SU-DHL-6 (cell line): ENCODE data around the gene IFT122.

Experiments
- H2AFZ ChIP-seq: fragments of 200-600 bp; sonication (generic); 2 replicates; pipeline ENCODE4 v1.6.1; 2014; ENCODE audit warnings: low read depth, mild to moderate bottlenecking, moderate library complexity, mixed read lengths, antibody characterized with exemption, low read length; ENCODE audit not compliant: severe bottlenecking
- H3F3A ChIP-seq: fragments of 200-600 bp; shearing (Covaris generic); 2 replicates; pipeline ENCODE4 v1.6.0; 2016; ENCODE audit warnings: antibody characterized with exemption, mild to moderate bottlenecking; ENCODE audit not compliant: insufficient read depth
- H3K27ac ChIP-seq: fragments of 200-600 bp; sonication (generic); 2 replicates; pipeline ENCODE4 v1.5.1; 2016; ENCODE audit warnings: low read depth, mild to moderate bottlenecking, low read length, moderate library complexity, mixed read lengths
- H3K27me3 ChIP-seq: fragments of 200-600 bp; sonication (generic), shearing (Covaris generic); 2 replicates; pipeline ENCODE4 v1.6.0; 2014; ENCODE audit warnings: mild to moderate bottlenecking, low read length
- H3K36me3 ChIP-seq: fragments of 200-600 bp; sonication (generic); 2 replicates; pipeline ENCODE4 v1.6.1; 2014; ENCODE audit warnings: mild to moderate bottlenecking, low read length, mixed read lengths
- H3K4me2 ChIP-seq: fragments of 300-600, 200-600 bp; shearing (Covaris generic), sonication (generic); 2 replicates; pipeline ENCODE4 v1.6.0; 2014; ENCODE audit warnings: low read length, low read depth, mild to moderate bottlenecking; ENCODE audit not compliant: poor library complexity, severe bottlenecking
- H3K4me3 ChIP-seq: fragments of 200-600 bp; sonication (generic); 2 replicates; pipeline ENCODE4 v1.5.1; 2014; ENCODE audit warnings: antibody characterized with exemption, low read length, mild to moderate bottlenecking, mixed read lengths; ENCODE audit not compliant: insufficient read depth, poor library complexity, severe bottlenecking
- H3K79me2 ChIP-seq: fragments of 200-600 bp; sonication (generic); 2 replicates; pipeline ENCODE4 v1.6.1; 2014; ENCODE audit warnings: mild to moderate bottlenecking, low read length, moderate library complexity; ENCODE audit not compliant: insufficient read depth
- H3K9ac ChIP-seq: fragments of 200-600 bp; sonication (generic); 2 replicates; pipeline ENCODE4 v1.7.0; 2014; ENCODE audit warnings: mild to moderate bottlenecking, low read length
- H3K9me2 ChIP-seq: fragments of 200-600 bp; sonication (generic); replicated peaks from 2 replicates; pipeline ENCODE4 v1.6.1; 2014; ENCODE audit warnings: low read length; ENCODE audit not compliant: insufficient read depth
- H3K9me3 ChIP-seq: fragments of 200-600 bp; sonication (generic); 2 replicates; pipeline ENCODE4 v1.6.1; 2014; ENCODE audit warnings: low read length, mixed read lengths; ENCODE audit not compliant: insufficient read depth
- H4K20me1 ChIP-seq: fragments of 200-600 bp; sonication (generic); 2 replicates; pipeline ENCODE4 v1.6.1; 2014; ENCODE audit warnings: low read depth, mild to moderate bottlenecking, antibody characterized with exemption, low read length, moderate library complexity, mixed read lengths
- EZH2phosphoT487 ChIP-seq: fragments of 200-600 bp; sonication (generic), shearing (Covaris generic); conservative IDR thresholded peaks from 2 replicates; pipeline ENCODE4 v1.6.1; 2018; ENCODE audit warnings: mild to moderate bottlenecking, antibody characterized with exemption, low read length, moderate library complexity, mixed read lengths
- TF ChIP-seq, protein P1 (sequence below): fragments of 200-600 bp; sonication (generic); IDR thresholded peaks from one replicate; pipeline ENCODE4 v1.5.1; 2017; ENCODE audit warnings: antibody characterized with exemption, mild to moderate bottlenecking, low read length, moderate library complexity; ENCODE audit not compliant: insufficient read depth, poor library complexity, severe bottlenecking

The IFT122 gene

DNA sequence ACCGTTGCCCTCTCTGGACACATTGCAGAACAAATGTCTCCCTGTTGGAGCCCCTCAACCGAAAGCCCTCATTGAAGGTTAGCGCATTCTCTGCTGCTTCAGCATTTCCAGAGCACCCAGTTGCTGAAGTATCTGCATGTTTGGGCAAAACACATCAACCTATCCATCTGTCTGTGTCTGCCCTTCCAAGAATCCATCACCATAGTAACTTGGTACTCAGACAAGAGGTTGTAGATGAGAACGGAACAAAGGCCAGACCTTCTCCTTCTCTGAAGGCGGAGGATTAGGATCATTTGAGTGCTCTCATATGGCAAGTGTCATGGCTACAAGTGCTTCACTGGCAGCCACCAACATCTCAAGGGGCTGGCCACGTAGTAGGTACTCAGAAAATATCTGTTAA lies 65.3 kb downstream of the IFT122 start:
- Histone ChIP-seq H3K4me2 (no peak overlapping the region), H3K9me2 (no peaks in the 10 kb centered on the region), H3K4me3 (no peak overlapping the region), H3K27me3 (no peaks in the 10 kb centered on the region), H2AFZ (no peak overlapping the region), H3K27ac (no peak overlapping the region), H4K20me1 (no peaks in the 10 kb centered on the region), H3K9ac (no peak overlapping the region), H3F3A (no peaks in the 10 kb centered on the region), H3K36me3 (no peaks in the 10 kb centered on the region), H3K79me2 (no peaks in the 10 kb centered on the region), H3K9me3 (no peaks in the 10 kb centered on the region)
- TF ChIP-seq EZH2phosphoT487 = no peak
- TF ChIP-seq, protein P1, sequence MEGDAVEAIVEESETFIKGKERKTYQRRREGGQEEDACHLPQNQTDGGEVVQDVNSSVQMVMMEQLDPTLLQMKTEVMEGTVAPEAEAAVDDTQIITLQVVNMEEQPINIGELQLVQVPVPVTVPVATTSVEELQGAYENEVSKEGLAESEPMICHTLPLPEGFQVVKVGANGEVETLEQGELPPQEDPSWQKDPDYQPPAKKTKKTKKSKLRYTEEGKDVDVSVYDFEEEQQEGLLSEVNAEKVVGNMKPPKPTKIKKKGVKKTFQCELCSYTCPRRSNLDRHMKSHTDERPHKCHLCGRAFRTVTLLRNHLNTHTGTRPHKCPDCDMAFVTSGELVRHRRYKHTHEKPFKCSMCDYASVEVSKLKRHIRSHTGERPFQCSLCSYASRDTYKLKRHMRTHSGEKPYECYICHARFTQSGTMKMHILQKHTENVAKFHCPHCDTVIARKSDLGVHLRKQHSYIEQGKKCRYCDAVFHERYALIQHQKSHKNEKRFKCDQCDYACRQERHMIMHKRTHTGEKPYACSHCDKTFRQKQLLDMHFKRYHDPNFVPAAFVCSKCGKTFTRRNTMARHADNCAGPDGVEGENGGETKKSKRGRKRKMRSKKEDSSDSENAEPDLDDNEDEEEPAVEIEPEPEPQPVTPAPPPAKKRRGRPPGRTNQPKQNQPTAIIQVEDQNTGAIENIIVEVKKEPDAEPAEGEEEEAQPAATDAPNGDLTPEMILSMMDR = no peak

- H3K27ac ChIP-seq = no peak overlapping the region
- no peak overlapping the region for H3K4me2 ChIP-seq
- TF ChIP-seq, protein P1 = no peak
- TF ChIP-seq EZH2phosphoT487 = no peak
These were observed 66.3 kb downstream of the IFT122 start for GRCh38 chr3:129506231-129506742.

DNA sequence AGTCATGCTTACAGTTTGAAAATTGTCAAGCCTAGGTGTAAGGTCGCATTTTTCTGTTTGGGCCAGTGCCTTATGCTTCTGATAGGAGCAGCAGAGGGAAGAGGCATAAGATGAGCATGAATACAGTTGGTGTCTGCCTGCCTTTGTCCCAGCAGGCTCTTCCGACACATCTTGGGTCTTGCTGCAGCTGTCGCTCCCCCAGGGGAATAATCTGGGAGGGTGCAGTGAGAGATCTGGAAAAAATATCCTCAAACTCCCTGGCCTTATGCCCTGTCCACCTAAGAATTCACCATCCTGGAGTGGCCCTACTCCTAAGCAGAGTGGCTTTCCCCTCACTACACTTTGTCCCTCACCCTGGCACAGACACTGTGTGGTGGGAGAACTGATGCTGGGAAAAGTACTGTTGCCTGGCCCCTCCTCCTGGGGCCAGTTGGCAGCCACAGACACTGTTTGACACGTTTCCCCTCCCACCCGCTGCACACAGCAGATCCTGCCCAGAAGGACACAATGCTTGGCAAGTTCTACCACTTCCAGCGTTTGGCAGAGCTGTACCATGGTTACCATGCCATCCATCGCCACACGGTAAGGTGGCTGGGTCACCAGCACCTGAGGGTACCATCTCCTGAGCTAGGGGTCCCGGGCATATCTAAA lies 67.3 kb downstream of the IFT122 start:
- Histone ChIP-seq H3K9ac (no peak overlapping the region), H3K27me3 (no peaks in the 10 kb centered on the region), H3K4me2 (no peak overlapping the region), H3K9me2 (no peaks in the 10 kb centered on the region), H3K79me2 (no peaks in the 10 kb centered on the region), H3K36me3 (no peaks in the 10 kb centered on the region), H3F3A (no peaks in the 10 kb centered on the region), H4K20me1 (no peaks in the 10 kb centered on the region), H2AFZ (no peak overlapping the region), H3K4me3 (no peak overlapping the region), H3K27ac (no peak overlapping the region), H3K9me3 (no peaks in the 10 kb centered on the region)
- TF ChIP-seq EZH2phosphoT487 = no peak
- TF ChIP-seq, protein P1 = no peak

More at GRCh38 chr3:129506231-129506742, 66.3 kb downstream of the IFT122 start:
- no peaks in the 10 kb centered on the region for H3K9me3 ChIP-seq
- H3K27me3 ChIP-seq = no peaks in the 10 kb centered on the region
- H3K9ac ChIP-seq = no peak overlapping the region
- no peaks in the 10 kb centered on the region for H3K9me2 ChIP-seq
- H3K36me3 ChIP-seq = no peaks in the 10 kb centered on the region
- H4K20me1 ChIP-seq = no peaks in the 10 kb centered on the region
- no peak overlapping the region for H3K4me3 ChIP-seq
- H3F3A ChIP-seq = no peaks in the 10 kb centered on the region
- H2AFZ ChIP-seq = no peak overlapping the region
- H3K79me2 ChIP-seq = no peaks in the 10 kb centered on the region
